HuH-7 (cell line): Measurements from ENCODE around the gene DAB1.
"Not testable (repeated sequence)": the region's sequence is repeated elsewhere in the genome, so short reads cannot be mapped to it uniquely, and the experiment has no call there.

Source experiments
- DNase-seq: peaks from one replicate; pipeline ENCODE4 v3.0.0; 2011; ENCODE audit warnings: low spot score

Gene DAB1

GRCh38 chr1:57117753-57118152 lies 306.1 kb downstream of the DAB1 start:
- no peak for DNase-seq

- DNase-seq, result no peak
These were observed 307.0 kb downstream of the DAB1 start for GRCh38 chr1:57116871-57117270.

DNA sequence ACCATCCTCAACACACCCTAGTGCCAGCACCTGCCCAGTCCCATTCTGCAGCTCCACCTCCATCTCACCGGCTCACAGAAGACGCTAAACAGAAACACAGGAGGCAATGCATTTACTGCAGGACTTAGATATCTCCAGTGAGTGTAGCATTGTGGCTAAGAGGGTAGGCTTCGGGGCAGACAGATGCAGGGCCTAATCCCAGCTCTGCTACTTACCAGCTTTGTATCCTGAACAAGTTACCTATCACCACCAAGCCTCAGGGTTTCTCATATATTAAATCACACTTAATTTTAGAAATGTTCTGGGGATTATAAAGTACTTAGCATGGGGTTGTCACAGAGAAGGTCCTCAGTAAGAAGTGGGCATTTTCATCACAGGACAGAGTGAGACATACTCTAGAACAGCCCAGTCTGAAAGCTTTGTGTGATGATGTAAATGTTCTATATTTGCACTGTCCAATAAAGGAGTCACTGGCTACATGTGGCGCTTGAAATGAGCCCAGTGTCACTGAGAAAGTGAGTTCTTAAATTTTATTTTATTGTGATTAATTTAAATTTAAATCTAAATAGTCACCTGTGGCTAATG lies 308.7 kb downstream of the DAB1 start:
- no peak for DNase-seq

DNA sequence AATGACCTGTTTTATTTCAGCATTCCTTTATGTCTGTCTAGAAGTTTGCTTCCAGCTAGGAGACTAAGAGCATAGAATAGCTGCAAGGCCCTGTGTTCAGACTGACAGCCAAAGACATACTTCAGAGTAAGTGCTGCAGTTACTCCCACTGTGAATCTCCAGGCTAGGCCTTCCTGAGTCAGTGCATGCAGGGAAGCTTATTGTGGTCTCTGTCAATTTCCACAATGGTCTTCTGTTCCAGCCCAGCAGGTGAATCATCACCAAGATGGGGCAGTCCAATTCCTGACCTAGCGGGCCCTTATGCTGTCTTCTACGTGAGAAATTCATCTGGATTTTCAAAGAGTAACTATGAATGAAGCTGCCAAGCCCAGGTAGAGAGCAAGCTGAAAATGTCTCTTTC lies 311.7 kb downstream of the DAB1 start:
- DNase-seq, result no peak

GRCh38 chr1:57111175-57111574 lies 312.7 kb downstream of the DAB1 start:
- no peak for DNase-seq

GRCh38 chr1:57109883-57110282 lies 314.0 kb downstream of the DAB1 start:
- DNase-seq, result no peak

DNA sequence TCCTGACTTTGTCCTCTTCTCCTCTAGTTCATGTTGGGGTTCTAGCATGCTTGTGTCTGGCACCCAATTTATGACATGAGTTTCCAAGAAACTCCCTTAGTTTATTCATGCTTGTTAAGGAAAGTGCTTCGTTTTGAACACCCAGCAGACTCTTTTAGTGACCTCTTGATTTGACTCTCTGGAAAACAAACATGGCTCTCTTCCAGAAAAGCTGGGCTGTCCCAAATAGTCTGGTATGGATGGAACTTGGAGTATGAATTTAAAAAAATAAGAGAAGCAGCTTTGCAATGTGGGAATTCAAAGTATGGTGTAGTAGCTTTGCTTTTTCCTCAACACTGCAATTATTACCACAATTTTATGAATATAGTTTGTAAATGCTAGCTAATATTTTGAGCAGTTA lies 314.6 kb downstream of the DAB1 start:
- no peak for DNase-seq

DNA sequence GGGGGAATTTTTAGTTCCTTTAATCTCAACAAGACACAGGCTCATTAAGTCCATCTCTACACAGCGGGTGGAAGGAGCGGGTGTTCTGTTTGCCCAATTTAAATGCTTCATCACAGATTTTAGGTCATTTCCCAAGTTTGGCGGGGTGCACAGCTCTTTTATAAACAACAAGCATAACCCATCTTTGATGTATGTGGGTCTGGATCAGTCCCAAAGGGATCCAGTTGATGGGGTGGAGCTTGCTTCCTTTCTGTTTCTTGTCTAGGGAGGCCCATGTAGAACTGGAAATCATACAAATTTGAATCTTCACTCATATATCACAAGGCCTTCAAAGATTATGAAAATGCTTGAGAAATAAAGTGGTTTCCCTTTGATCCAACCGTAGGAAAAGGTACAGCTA lies 317.6 kb downstream of the DAB1 start:
- no peak for DNase-seq

GRCh38 chr1:57102561-57103326 lies 321.1 kb downstream of the DAB1 start:
- no peak for DNase-seq

GRCh38 chr1:57101209-57101608 lies 322.7 kb downstream of the DAB1 start:
- DNase-seq, result no peak

- DNase-seq, result no peak
These were observed 329.1 kb downstream of the DAB1 start for GRCh38 chr1:57094749-57095148.

DNA sequence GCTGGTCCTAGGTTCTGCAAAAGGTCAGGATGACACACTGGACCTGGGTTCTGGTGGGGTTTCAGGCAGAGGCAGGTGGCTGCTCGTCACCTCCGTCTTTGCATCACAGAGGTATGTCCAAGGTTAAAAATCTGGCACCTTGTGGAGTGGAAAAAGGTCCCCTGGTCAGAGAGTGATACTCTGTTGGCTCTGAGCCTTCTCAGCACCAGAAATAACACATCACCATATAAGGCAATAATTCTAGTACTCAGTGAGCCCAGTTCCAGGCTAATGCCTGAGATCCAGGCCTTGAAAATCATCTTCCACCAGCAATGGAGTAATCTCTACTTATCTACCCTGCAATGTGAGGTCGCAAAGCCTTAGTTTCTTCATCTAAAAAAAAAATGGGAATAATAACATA lies 330.7 kb downstream of the DAB1 start:
- DNase-seq, result no peak

DNA sequence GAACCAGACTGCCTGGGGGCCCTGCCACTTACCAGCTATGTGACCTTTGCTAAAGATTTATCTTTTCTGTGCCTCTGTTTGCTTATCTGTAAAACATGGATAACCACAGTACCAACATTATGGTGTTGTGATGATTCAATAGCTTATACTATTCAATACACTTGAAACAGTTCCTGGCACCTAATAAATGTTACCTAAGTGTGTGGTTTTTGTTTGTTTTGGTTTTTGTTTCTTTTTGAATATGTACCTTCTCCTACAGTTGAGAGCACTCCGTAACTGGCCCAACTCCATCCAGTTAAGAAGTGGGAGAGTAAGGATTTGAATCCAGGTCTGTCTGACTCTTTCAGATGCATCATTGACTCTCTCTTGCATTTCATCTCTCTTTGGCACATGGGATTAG lies 332.2 kb downstream of the DAB1 start:
- DNase-seq, result no peak

DNA sequence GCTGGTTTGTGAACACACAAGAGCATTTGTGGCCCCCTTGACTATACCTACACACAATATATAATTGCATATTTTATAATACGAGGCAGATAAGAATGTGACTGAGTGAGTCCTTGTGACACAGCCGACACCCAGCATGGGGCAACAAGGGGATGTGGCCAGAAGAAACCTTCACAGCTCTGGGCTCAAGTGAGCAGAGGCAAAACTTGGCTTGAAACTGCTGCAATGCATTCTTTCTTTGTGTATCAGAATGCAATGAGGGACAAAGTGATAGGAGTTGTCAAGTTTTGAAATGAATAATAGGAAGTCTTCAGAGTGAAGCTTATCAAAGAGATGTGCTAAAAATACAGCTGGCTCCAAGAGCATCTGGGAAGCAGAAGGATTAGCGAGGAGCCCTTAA lies 334.0 kb downstream of the DAB1 start:
- no peak for DNase-seq

DNA sequence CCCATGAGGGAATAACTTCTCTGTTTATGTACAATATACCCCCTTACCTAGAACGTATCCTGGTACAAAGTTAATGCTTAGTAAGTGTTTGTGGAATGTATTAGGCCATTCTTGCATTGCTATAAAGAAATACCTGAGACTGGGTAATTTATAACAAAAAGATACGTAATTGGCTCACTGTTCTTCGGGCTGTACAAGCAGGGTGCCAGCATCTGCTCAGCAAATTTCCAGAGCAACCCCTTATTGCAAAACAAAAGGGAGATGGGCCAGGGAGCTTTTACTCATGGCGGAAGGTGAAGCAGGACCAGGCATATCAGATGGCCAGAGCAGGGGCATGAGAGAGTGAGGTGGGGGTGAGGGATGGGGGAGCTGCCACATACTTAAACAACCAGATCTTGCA lies 334.6 kb downstream of the DAB1 start:
- no peak for DNase-seq

DNA sequence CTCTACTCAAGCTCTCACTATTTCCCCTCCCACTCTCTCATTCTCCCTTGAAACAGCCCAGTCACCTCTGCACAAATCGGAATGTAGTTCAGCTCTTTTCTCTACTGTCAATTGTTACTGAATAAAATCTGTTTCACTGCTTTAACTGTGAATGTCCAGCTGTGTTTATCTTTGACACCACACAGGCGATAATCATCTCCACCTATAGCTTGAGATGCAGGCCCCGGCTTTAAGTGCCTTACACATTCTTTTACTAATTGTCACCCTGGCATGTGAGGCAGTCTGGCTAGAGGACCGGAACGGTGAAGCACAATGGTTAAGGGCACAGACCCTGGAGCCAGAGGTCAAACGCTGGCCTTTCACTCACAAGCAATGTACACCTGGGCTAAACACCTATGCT lies 335.2 kb downstream of the DAB1 start:
- DNase-seq, result no peak

- not testable (repeated sequence) for DNase-seq
These were observed 336.2 kb downstream of the DAB1 start for GRCh38 chr1:57087660-57088059.

GRCh38 chr1:57086154-57086553 lies 337.7 kb downstream of the DAB1 start:
- DNase-seq, result no peak

- no peak for DNase-seq
These were observed 339.2 kb downstream of the DAB1 start for GRCh38 chr1:57084701-57085100.

DNA sequence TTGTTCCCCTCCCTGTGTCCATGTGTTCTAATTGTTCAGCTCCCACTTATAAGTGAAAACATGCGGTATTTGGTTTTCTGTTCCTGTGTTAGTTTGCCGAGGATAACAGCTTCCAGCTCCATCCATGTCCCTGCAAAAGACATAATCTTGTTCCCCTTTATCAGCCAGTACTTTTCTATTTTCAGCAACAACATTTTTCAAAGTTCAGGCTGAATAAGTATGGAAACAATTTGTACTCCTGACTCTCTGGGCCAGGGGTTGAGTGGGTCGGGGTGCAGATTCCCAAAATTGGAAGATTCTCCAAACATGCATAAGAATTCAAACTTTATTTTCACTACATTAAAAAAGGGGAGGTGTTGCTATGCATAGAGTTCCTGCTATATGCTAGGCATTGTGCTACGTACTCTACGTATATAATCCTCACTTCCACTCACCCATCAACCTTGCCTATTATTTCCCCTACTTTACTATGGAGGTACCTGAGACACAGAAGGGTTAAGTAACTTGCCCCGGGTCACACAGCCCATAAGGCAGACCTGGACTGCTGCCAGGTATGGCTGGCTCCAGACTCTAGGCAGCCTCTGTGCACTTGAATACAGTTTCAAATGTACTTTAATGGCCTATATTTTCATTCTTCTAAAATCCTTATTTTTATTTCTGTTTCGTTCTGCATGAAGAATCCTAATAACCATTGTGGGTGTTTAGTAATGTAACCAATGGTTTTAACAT lies 341.0 kb downstream of the DAB1 start:
- no peak for DNase-seq

GRCh38 chr1:57079454-57080157 lies 344.3 kb downstream of the DAB1 start:
- DNase-seq, result no peak

DNA sequence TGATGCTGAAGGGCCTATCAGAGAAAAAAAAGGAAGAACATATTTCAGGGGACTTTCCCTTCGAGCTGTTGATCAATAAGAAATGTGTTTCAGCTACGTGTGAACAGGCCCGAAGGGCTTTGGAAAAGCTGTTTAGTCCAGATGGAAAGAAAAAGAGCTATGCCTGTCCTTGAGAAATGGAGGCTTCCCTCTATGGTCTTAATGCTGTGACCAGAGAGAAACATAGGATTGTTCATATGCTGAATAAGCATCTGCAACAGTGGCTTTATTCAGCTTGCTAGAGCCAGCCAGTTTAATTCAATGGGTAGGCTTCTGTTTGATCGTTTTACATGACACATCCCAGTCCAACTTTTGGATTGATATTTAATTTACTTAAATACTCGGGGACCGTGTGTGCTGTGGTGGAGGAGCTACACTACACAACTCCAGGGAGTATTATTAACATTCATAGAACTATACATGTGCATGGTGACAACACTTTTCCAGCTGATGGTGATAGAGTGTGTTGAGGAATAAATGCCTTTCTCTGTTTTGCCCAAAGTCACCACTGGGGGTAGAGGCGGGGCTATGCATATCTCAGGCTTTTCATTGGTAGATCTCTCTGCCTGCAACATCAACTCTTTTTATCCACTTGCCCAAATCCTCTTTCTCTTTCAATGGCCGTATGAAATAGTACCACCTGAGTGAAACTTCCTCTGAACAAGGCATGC lies 351.3 kb downstream of the DAB1 start:
- no peak for DNase-seq
